ENCODE results near the gene PML. TPM values are rescaled to one million over a fixed set of nuclear protein-coding genes. Genes with fewer than 3 reads are reported as not detected.

Gene PML
- polyA plus RNA-seq, 1 experiment, result 14.3 TPM

- Histone ChIP-seq H3K27me3 (ENCODE audit: control insufficient read depth, insufficient read depth, low read length) (no peaks in the 10 kb centered on the region), H3K36me3 (ENCODE audit: control insufficient read depth, insufficient read depth, low read length) (peaks cover 6% of the 10 kb centered on the region), H3K4me3 (ENCODE audit: low read depth, low read length) (no peak overlapping the region)
- DNase-seq (ENCODE audit: low read depth), result no peak
- CTCF ChIA-PET, result interaction anchor here (0.7 to 8.0 kb wide), 13 partner anchors 8 to 60 kb away, joined by 3 to 48 read pairs (median 4); no protein-coding TSS in a partner anchor
- POLR2A ChIA-PET, result no interaction called here
- no peak for TF ChIP-seq CTCF (IDR thresholded peaks at IDR 0.05; ENCODE audit: insufficient read depth, low read depth, low read length)
Observed at GRCh38 chr15:73993211-73993994, 1.1 kb upstream of the PML start.

DNA sequence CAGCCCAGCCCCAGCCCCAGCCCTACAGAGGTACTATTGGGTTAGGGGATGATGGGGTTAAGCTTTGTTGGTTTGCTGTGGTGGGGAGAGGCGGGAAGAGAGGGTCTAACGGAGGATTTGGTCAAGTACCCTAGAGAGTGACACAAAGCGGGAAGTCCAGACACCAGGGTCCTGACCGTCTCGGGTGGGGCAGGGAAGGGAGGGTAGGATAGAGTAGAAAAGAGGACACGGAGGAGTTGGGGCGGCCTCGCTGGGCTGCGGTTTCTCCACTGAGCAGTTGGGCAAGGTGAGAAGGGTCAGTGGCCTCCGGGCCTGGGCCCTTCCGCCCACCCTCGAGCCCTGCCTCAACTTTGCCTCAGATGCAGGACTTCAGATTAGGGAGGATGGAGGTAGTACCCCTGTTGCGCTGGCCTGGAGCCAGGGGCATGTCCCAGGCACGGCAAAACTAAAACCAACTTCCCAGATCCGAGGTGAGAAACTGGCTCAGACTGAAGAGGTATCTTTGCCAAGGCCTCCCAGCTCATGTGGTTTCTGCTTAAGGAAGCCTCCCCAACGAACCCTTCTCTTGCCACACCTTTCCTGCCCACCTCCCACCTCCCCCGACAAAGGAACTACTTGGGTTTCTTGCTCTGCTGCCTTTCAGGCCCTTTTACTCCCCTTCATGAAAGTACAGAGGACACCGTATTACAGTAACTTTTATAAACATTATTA, 551 bp downstream of the PML start:
- ChIA-PET CTCF (interaction anchor here (1.0 to 8.0 kb wide), 8 partner anchors 18 to 53 kb away, joined by 3 to 48 read pairs (median 5); no protein-coding TSS in a partner anchor), POLR2A (interaction anchor here (0.7 kb wide), 1 partner anchor 10 kb away, joined by 10 read pairs; no protein-coding TSS in a partner anchor)
- Histone ChIP-seq H3K36me3 (ENCODE audit: control insufficient read depth, insufficient read depth, low read length) (peaks cover 7% of the 10 kb centered on the region), H3K27me3 (ENCODE audit: control insufficient read depth, insufficient read depth, low read length) (no peaks in the 10 kb centered on the region), H3K4me3 (ENCODE audit: low read depth, low read length) (peak overlapping the region; percentile 88)
- no peak for DNase-seq (ENCODE audit: low read depth)
- no peak for TF ChIP-seq CTCF (IDR thresholded peaks at IDR 0.05; ENCODE audit: insufficient read depth, low read depth, low read length)

DNA sequence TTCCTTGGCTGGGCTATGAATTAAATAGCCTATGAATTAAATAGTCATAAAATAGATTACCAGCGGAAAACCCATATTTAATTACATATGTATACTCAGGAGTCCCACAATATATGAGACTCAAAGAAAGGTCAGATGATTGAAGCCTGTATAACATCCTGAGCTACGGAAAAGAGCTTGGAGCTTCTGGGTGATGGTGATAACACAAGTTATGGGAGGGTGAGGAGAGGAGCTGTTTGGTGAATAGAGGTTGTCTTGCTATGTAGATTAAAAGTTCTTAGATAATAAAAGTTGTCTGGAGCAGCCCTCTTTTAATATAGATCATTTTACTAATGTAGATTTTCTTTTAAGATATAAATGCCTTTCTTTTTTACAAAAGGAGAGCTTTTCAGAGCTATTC, 1.8 kb downstream of the PML start:
- no peak for DNase-seq (ENCODE audit: low read depth)
- ChIA-PET CTCF (interaction anchor here (0.6 to 8.0 kb wide), 5 partner anchors 9 to 48 kb away, joined by 3 to 48 read pairs (median 3); no protein-coding TSS in a partner anchor), POLR2A (no interaction called here)

DNA sequence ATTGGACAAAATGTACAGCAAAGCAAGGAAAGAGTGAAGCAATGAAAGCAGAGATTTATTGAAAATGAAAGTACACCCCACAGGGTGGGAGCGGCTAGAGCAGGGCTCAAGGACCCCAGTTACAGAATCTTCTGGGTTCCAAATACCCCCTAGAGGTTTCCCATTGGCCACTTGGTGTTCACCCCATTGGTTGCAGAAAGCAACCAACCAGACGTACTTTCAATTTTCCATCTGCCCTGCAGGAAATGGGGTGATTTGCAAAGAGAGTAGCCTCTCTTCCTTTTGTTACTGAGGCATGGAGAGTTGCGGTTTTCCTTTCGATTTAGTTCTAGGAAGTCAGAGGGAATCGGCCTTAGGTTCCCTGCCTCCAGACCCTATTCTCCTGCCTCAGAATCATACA, 2.4 kb downstream of the PML start:
- POLR2A ChIA-PET, result no interaction called here
- no peak for DNase-seq (ENCODE audit: low read depth)
- CTCF ChIA-PET, result interaction anchor here (0.6 to 8.0 kb wide), 6 partner anchors 9 to 137 kb away, joined by 3 to 48 read pairs (median 3); no protein-coding TSS in a partner anchor
- TF ChIP-seq CTCF (IDR thresholded peaks at IDR 0.05; ENCODE audit: insufficient read depth, low read depth, low read length), result no peak
- Histone ChIP-seq H3K36me3 (ENCODE audit: control insufficient read depth, insufficient read depth, low read length) (peaks cover 7% of the 10 kb centered on the region), H3K27me3 (ENCODE audit: control insufficient read depth, insufficient read depth, low read length) (no peaks in the 10 kb centered on the region), H3K4me3 (ENCODE audit: low read depth, low read length) (peak overlapping the region; percentile 88)

More for the DNA sequence above, 1.8 kb downstream of the PML start:
- Histone ChIP-seq H3K4me3 (ENCODE audit: low read depth, low read length) (peak overlapping the region; percentile 88), H3K36me3 (ENCODE audit: control insufficient read depth, insufficient read depth, low read length) (peaks cover 7% of the 10 kb centered on the region), H3K27me3 (ENCODE audit: control insufficient read depth, insufficient read depth, low read length) (no peaks in the 10 kb centered on the region)
- no peak for TF ChIP-seq CTCF (IDR thresholded peaks at IDR 0.05; ENCODE audit: insufficient read depth, low read depth, low read length)

- CTCF ChIA-PET, result interaction anchor here (0.8 to 1.1 kb wide), 2 partner anchors 9 to 136 kb away, joined by 3 read pairs; no protein-coding TSS in a partner anchor
- TF ChIP-seq CTCF (IDR thresholded peaks at IDR 0.05; ENCODE audit: insufficient read depth, low read depth, low read length), result no peak
- Histone ChIP-seq H3K36me3 (ENCODE audit: control insufficient read depth, insufficient read depth, low read length) (peaks cover 7% of the 10 kb centered on the region), H3K4me3 (ENCODE audit: low read depth, low read length) (no peak overlapping the region), H3K27me3 (ENCODE audit: control insufficient read depth, insufficient read depth, low read length) (no peaks in the 10 kb centered on the region)
- no peak for DNase-seq (ENCODE audit: low read depth)
- POLR2A ChIA-PET, result no interaction called here
Observed at GRCh38 chr15:73997986-73998385, 3.5 kb downstream of the PML start.
